ENCODE results near the gene IRS1.
"Not testable (repeated sequence)": the region's sequence is repeated elsewhere in the genome, so short reads cannot be mapped to it uniquely, and the experiment has no call there.

IRS1 gene, protein sequence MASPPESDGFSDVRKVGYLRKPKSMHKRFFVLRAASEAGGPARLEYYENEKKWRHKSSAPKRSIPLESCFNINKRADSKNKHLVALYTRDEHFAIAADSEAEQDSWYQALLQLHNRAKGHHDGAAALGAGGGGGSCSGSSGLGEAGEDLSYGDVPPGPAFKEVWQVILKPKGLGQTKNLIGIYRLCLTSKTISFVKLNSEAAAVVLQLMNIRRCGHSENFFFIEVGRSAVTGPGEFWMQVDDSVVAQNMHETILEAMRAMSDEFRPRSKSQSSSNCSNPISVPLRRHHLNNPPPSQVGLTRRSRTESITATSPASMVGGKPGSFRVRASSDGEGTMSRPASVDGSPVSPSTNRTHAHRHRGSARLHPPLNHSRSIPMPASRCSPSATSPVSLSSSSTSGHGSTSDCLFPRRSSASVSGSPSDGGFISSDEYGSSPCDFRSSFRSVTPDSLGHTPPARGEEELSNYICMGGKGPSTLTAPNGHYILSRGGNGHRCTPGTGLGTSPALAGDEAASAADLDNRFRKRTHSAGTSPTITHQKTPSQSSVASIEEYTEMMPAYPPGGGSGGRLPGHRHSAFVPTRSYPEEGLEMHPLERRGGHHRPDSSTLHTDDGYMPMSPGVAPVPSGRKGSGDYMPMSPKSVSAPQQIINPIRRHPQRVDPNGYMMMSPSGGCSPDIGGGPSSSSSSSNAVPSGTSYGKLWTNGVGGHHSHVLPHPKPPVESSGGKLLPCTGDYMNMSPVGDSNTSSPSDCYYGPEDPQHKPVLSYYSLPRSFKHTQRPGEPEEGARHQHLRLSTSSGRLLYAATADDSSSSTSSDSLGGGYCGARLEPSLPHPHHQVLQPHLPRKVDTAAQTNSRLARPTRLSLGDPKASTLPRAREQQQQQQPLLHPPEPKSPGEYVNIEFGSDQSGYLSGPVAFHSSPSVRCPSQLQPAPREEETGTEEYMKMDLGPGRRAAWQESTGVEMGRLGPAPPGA (N-terminal part only)

DNA sequence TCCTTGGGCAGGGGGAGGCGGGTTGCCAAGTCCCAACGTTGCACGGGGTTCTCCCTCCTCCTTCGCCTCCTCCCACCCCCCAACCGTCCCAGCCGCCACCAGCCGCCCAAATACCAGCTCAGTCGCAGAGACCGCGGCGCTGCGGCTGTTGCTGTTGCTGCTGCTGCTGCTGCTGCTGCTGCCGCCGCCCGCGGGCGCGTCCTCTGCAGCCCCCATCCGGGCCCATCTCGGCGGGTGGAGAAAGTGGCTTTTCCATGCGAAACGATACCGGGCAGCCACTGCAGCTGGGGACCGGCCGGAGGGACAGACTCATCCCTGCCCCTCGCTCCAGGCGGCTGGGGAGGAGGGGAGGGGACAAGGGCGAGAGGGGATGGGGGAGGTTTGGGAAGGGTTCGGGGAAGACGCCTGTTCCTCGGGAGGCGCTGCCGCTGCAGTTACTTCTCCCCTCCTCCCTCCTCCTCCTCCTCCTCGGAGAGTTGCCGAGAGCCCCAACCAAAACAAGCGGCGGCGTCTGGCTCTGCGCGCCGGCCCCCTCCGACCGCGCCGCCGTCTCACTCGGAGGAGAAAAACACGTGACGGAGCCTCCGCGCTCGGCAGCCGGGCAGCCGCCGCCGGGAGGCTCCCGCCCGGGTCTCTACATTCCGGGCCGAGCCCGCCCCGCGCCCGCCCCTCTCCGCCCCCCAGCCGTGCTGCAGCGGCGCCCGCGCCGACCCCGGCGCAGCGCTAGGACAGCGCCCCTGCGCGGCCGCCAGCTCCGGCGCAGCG is at the start of gene IRS1:
TSS of gene IRS1 (minus strand) at position 610 of the 765 bp plus-strand sequence. CDS start 1,082 bp downstream, outside the sequence.
- peak; percentile 58 for DNase-seq

- DNase-seq: no peak
These were observed 49.7 kb upstream of the IRS1 start for GRCh38 chr2:226849349-226849748.

- no peak for DNase-seq
These were observed 47.9 kb upstream of the IRS1 start for GRCh38 chr2:226847511-226847910.

- DNase-seq: no peak
These were observed 47.5 kb upstream of the IRS1 start for GRCh38 chr2:226847090-226847489.

DNA sequence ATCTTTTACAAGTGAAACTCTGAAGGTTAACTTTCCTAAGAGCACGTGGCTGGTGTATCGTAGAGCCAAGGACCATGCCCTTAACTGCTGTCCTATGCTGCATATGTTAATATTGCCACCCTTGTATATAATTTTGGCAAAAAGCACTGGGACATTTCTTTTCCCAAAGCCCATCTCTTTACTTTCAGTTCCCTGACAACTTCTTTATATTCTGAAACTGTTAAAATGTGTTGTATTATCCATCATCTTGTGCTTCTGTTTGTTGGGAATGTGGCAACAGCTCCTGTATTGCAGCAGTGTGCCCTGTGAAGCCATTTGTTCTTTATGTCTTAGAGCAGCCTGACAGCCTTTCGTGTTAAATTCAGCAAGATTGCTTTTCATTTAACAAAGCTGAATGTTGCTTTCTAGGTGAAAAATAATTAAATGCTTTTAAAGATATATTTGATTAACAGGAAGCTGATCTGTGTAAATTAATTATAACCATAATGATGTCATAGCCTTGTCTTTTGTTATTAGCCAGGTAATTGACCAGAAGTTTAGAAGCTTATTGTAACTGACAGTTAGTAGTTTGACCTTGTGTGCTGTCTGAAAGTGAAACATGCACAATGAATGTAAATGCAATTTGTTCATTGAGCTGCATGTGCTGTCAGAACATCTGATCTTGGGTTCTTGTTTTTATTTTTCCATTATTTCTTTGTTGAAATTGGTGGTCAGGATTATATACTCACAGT is 45.9 kb upstream of the IRS1 start:
- no peak for DNase-seq

GRCh38 chr2:226843001-226843400 is 43.4 kb upstream of the IRS1 start:
- not testable (repeated sequence) for DNase-seq

- no peak for DNase-seq
These were observed 40.3 kb upstream of the IRS1 start for GRCh38 chr2:226839951-226840350.

GRCh38 chr2:226839161-226839560 is 39.5 kb upstream of the IRS1 start:
- DNase-seq: no peak

GRCh38 chr2:226838722-226839121 is 39.1 kb upstream of the IRS1 start:
- DNase-seq: no peak

DNA sequence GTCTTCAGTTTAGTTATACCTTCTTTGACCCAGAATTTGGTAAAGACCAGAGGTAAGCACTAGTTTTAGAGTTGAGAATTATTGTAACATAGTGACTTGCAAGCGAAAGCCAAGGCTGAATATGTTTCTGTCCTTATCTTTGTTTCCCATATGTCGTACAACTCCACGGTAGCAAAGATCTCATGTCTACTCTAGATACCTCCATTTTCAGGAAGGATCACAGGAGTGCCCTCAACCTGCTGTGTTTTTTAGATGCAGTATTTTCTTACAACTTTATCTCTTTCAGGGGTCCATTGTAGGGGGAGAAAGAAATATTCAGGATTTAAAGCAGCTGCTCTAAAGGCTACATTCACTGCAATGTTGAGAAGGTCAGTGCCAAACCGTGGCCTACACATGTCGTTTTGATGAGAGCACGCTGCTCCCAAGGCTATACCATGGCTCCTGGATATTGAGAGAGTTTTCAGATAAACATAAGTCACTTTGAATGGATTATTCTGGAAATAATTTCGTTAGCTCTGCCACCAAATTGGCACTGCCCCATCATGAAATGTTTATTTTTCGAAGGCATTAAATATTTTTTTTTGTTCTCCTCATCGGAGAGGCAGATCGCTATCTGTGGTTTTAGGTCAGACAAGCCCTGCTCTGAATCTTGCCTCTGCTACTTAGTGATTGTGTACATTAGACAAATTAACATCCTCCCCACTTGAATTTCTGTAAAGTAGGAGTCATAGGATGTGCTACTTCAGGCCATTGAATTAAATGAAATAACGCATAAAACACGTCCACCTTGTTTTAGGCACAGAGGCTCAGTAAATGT is 38.4 kb upstream of the IRS1 start:
- no peak for DNase-seq

DNA sequence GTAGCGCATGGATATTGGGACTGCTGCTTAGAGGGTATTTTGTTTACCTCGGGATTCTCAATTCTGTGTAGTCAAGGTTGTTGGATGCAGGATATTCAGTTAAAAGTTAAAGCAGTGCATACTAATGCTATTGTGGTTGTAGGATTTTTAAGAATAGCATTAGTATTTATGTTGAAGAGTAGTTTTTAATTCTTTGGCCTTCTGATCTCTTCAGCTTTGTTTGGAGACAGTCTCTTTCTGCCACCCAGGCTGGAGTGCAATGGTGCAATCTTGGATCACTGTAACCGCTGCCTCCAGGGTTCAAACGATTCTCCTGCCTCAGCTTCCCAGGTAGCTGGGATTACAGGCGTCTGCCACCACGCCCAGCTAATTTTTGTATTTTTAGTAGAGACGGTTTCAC is 37.7 kb upstream of the IRS1 start:
- DNase-seq: no peak

DNA sequence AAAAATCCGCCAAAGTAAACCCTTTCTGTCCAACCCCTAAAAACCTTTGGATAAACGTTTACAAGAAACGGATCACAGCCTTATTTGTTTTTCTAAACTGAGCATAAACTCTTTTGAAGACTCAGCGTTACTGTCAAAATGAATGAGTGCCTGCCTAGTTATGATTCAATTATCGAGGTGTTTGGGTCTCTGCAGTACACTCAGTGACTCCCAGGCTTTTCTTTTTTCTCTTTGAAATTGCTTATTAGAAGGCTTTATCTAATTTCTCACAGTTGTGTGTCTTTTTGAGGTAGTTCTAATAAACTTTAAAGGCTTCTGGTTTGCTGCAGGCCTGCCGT is 36.9 kb upstream of the IRS1 start:
- no peak for DNase-seq

GRCh38 chr2:226835796-226836547 is 36.4 kb upstream of the IRS1 start, which contains the start of gene RHBDD1:
TSS of gene RHBDD1 (plus strand) at chr2:226836054. CDS start at chr2:226864694, 28,640 bp downstream.
- DNase-seq: peak; percentile 95

DNA sequence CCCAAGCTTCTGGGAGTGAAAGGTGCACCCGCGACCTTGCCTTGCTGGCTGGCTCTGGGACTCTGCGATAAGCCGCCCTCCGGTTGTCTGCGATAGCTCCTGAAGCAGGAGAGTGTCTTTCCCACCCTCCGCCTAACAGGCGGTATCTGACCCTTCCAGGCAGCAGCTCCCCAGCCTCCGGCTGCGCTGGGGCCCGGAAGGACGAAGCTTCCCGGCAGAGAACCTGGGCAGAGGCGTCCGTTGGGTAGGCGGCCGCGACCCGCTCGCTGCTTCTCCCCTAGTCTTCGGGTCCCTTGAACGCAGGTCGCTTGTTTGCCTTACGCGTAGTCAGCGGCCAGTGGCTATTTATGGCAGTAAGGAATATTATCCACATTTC is 35.8 kb upstream of the IRS1 start:
- no peak for DNase-seq

DNA sequence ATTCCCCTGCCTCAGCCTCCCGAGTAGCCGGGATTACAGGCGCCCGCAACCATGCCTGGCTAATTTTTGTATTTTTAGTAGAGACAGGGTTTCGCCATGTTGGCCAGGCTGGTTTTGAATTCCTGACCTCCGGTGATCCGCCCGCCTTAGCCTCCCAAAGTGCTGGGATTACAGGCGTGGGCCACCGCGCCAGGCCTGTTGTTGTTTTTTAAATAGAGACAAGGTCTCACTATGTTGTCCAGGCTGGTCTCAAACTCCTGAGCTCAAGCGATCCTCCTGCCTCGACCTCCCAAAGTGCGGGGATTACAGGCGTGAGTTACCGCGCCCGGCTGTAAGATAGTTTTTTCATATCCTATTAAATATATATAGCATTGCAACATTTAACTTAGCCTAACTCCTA is 35.3 kb upstream of the IRS1 start:
- DNase-seq: not testable (repeated sequence)

- DNase-seq: no peak
These were observed 32.4 kb upstream of the IRS1 start for GRCh38 chr2:226832061-226832460.

DNA sequence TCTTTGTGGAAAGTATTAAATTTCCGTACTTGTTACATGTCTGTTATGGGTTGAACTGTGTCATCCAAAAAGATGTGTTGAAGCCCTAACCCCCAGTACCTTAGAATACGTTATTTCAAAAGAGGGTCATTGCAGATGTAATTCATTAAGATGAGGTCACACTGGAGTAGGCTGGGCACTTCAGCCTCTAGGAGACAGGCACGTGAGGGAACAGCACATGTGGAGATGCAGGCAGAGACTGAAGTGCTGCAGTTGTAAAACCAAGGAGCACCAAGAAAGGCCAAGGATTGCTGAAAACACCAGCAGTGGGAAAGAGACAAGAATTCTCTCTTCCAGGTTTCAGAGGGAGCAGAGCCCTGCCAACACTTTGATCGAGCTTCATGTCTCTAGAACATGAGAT is 31.6 kb upstream of the IRS1 start:
- no peak for DNase-seq

GRCh38 chr2:226829721-226830631 is 30.4 kb upstream of the IRS1 start:
- no peak for DNase-seq

DNA sequence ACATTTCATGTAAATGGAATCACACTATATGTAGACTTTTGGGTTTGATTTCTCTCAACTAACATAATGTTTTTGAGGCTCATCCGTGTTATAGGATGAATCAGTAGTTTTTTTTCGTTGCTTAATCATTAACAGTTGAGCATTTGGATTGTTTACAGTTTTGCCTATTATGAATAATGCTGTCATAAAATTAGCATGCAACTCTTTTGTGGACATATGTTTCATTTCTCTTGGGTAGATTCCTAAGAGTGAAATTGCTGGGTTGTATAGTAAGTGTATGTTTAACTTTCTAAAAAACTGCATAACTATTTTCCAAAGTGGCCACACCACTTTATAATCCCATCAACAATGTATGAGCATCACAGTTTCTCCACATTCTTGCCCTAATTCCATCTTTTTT is 28.6 kb upstream of the IRS1 start:
- DNase-seq: no peak

DNA sequence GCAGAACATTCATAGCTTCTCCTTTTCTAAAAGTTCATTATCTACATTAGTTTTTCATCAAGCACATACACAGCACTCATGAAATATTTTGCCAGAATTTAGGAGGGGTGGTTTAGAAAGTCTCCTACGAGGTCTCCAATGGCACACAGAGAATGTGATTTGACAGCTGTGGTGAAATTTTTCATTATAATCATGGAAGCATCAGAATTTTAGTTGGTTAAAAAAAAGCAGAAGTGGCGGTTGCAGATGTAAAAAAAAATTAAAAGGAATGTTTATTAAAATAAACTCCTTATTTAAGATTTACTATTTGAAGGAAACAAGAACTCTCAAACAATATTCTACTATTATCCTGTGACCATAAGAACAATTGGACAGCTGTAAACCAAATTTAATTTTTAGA is 25.4 kb upstream of the IRS1 start:
- DNase-seq: no peak

Measured in stimulated activated CD4-positive, alpha-beta T cell treated with anti-CD3 and anti-CD28 coated beads, Interleukin-4, amount 100 ng/mL, for 24 hours (primary cell).